Astrocyte of the hippocampus (primary cell): ENCODE results near the gene ICE1.
"Not testable (repeated sequence)": the region's sequence is repeated elsewhere in the genome, so short reads cannot be mapped to it uniquely, and the experiment has no call there.

Experiments used
- DNase-seq: peaks from one replicate; pipeline ENCODE4 v3.0.0; 2011; ENCODE audit warnings: low read depth, low spot score

The ICE1 gene

DNA sequence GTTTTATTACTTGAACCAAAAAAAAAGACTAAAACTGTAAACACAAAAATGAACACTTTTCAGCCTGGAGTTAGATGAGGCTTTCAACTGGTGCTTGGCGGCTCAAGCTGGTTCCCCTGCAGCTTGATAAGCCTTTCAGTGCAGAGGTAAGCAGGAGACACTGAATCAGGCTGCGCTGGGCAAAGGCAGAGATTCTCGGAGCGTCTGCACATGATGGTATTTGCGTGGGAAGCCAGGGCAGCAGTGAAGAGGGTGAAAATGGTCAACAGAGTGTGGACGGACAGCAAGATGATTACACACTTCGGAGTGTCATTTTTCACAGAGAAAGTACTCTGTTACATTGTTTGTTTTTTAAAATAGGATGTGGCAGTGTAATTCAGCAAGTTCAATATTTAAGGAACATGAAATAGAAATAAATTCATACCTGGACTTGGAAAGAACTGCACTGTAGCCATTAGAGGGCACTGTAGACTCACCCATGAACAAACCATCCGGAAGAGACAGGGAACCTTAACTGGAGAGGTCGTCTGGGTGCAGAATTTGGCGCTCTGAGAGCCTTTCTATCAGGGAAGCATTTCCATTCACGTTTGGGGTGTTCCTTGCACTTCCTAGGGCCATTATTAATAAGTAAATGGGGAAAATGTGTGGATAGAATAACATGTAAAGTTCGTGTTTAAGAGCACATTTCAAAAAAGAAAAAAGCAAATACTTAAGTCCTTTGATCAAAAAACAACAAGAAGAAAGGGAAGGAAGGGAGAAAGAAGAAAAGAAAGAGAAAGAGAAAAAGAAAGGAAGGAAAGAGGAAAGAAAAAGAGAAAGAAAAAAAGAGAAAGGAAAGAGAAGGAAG is 69.8 kb downstream of the ICE1 start:
- peak; percentile 68 for DNase-seq

DNA sequence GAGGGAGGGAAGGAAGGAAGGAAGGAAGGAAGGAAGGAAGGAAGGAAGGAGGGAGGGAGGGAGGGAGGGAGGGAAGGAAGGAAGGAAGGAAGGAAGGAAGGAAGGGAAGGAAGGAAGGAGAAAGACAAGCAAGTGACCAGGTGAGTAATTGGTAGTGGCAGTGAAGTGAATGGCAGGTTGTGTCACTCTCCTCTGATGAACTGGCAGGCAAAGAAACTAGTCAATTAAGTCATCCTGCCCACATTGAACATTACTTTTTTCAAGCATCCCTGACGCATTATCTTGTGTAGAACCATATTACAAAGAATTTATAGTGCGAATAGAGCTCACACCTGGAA is 70.4 kb downstream of the ICE1 start:
- not testable (repeated sequence) for DNase-seq

DNA sequence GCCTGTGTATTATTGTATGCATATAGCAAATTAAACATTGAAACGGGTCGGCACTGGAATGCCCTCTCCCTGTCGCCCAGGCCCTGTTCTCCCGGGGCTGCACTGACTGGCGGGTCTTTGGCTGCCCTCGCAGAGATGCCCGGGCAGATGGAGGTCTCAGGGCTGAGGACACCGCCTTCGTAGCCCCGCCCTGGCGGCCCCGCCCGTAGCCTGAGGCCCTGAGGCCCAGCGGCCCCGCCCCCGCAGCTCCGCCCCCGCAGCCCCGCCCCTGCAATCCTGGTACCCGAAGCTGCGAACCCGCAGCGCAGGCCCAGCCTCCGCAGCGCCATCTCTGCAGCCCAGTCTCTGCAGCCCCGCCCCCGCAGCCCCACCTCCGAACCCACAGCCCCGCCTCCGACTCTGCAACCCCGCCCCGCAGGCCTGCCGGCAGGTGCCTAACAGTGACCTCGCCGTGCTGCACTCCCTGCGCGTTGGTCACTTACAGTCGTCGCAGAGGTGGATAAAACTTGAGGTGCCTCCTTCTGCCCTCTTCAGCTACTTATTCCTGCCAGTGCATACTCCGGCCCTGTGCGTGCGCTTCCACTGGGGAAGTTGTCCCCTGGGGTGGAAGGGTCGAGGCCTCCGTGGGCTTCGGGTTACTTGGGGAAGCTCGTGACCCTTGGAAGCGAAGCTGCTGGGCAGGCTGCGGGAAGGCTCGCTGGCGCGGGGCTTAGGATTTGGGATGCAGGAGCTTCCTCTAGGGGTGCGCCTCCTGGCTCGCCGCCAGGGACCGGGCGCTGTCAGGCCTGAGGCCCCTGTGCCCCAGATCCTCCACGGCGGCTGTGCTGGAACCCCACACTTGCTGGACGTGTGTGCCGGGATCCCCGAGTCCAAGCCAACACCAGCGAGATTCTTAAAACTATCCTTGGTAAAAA is 72.3 kb downstream of the ICE1 start:
- DNase-seq: peak; percentile 72

DNA sequence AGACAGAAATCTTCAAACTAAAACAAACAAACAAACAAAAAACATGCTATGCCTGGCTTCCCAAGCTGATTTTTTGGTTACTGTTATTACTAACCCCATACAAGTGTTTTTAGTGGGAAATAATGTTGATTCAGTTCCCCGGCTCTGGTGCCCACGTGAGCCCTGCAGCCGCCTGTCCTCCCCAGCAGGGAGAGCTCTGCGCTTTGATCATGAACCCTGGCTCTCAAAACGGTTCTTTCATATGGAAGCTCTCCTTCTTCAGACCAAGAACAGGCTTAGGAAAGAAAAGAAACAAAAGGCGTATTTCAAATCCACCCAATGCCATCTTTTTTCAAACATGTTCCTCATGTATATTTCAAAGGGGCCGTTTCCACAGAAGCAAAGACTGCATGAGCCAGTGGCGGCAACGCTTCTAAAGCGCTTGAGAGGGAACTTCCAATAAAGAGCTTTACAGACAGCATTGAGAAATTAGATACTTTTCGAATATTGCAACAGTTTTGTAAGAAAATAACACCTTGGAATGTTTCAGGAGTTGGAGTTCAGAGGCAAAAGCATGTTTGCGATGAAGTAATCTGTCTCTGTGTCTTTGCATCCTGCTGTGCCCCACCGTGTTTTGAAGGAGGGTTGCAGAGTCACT is 74.8 kb downstream of the ICE1 start:
- peak; percentile 81 for DNase-seq

DNA sequence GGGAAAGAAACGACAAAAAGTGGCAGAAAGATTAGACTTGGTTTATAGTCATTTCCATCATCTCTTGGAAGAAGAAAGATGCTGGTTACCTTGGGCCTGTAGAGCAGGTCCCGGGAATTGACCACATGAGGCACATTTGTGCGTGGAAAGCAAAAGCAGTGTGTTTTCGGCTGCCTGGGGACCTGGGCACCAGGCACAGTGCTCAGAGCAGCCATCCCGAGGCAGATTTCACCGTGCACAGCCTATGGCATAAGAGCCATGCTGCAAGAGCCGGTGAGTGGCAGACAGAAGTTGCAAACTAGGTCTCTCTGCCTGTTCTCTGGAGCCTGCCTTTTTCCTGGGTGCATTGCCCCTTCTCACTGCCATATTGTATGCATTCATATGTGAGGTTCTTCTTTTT is 77.0 kb downstream of the ICE1 start:
- no peak for DNase-seq

DNA sequence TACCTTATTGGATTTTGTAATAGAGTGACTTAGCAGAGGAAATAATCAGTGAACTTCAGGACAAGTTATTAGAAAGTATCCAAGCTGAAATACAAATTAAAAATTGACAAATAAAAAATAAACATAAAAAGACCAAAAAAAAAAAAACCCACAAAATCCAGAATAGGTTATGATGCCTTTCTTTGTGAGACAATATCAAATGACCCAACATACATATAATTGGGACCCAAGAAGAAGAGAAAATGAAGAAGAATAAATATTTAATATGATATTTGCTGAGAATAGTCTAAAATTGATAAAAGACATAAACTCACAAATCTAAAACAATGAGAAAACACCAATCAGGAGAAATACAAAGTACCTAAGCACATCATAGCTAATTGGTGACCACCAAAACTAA is 81.8 kb downstream of the ICE1 start:
- no peak for DNase-seq

DNA sequence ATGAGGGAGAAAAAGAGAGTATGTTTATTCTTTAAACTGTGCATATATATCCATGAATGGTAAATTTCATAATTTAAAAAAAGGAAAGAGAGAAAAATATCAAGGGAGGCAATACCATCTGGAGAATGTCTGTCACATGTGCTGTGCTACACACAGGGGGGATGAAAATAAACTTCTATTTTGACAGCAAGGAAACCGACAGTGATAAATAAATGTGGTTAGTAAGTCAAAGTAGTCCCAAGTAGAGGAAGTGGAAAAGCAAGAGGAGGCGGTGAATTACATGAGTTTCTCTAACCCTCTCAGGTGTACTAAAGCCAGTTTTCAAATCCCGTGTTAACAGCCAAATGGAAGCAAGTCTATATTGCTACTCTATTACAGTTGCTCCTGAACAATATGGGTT is 83.3 kb downstream of the ICE1 start:
- DNase-seq: no peak

DNA sequence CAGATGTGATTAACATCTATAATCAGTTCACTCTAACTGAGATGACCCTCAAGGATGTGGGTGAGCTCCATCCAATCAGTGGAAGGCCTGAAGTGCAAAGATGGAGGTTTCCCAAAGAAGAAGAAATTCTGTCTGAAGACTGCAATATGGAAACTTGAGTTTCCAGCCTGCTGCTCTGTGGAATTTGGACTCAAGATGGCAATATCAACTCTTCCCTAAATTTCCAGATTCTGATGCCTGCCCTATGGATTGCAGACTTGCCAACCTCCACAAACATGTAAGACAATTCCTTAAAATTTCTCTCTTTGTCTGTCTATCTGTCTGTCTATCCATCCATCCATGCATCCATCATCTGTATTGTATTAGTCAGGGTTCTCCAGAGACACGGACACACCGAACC is 85.9 kb downstream of the ICE1 start:
- no peak for DNase-seq

DNA sequence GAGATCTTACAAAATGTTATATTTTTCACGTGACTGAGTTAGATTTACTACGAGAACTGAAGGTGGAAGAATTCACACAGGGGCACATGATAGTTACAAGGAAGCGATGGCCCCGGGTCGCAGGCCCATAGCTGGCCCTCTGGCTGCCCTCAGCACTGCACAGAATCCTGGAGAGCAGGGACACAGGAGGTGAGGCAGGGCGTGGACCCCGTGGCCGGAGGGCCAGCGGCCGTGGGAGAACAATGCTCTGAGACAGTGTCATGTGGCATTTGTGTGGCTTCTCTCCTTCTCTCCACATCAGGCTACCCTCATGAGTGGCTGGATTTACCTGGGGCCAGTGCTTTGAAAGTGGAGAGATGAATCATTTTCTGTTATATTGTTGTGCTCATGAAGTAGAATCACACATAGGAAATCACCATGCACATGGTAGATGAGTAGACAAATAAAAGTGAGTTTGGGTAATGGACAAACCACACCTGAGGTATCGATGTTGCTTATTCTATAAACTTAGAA is 89.5 kb downstream of the ICE1 start:
- DNase-seq: no peak

DNA sequence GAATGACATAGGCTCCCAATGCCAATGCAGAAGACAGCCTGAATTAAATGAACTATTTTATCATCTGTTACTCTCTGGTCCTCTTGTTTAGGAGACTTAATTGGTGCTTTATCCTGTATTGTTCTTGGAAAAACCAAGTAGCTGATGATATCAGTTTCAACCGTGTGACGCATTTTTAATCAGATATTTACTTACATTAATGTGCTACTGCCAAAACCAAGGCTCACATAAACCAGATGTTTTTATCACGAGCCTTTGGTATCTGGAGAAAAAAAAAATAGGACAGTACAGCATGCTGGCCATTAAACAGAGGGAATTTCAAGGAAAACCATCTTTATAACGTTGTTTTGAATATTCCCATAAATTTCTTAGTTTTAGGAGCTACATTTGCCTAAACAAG is 90.1 kb downstream of the ICE1 start:
- no peak for DNase-seq

DNA sequence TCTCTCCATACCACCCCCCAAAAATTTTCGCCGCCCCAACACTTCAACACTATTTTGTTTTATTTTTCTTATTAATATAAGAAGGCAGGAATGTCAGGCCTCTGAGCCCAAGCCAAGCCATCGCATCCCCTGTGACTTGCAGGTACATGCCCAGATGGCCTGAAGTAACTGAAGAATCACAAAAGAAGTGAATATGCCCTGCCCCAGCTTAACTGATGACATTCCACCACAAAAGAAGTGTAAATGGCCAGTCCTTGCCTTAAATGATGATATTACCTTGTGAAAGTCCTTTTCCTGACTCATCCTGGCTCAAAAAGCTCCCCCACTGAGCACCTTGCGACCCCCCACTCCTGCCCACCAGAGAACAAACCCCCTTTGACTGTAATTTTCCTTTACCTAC is 98.1 kb downstream of the ICE1 start:
- not testable (repeated sequence) for DNase-seq

DNA sequence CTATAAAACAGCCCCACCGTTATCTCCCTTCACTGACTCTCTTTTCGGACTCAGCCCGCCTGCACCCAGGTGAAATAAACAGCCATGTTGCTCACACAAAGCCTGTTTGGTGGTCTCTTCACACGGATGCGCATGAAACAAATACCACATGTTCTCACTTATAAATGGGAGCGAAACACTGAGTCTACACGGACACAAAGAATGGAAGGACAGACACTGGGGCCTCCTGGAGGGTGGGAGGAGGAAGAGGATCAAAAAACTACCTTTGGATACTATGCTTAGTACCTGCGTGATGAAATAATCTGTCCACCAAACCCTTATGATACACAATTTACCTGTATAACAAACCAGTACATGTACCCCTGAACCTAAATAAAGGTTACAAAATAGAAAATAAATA is 98.6 kb downstream of the ICE1 start:
- DNase-seq: no peak

DNA sequence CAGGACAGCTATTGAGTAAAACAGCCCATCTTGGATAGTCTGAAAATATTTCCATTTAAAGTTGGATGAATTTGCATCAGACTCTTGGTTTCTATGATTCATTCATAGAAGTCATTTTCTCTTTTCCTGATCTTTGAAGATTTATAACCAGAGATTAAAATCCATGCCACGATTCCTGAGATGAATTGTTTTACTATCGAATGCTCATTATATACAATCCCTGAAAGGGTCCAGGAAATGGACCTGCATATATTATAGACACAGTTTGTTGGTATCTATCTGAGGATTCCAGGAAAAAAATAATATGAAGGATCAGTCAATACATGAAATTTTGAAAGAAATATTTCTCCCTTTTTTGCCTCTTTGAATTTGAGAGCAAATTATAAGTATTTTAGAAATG is 99.0 kb downstream of the ICE1 start:
- DNase-seq: no peak

DNA sequence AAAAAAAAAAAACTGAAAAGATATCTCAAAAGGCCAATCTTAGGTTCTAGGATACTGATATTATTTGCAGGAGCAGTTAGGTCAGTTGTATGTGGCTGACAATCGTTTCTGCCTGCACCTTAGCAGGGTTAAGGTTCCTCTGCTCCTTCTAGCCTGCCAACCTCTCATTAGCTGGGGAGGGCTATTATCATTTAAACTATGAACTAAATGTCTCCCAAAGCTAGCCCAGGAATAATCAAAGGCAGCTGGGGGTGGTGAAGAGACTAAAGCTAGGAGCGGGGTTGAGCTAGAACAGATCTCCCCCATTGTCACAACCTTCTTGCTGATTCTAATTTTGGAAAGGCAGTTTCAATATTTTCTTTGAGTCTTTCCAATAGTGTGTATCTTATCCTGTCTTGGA is 99.9 kb downstream of the ICE1 start:
- DNase-seq: no peak

DNA sequence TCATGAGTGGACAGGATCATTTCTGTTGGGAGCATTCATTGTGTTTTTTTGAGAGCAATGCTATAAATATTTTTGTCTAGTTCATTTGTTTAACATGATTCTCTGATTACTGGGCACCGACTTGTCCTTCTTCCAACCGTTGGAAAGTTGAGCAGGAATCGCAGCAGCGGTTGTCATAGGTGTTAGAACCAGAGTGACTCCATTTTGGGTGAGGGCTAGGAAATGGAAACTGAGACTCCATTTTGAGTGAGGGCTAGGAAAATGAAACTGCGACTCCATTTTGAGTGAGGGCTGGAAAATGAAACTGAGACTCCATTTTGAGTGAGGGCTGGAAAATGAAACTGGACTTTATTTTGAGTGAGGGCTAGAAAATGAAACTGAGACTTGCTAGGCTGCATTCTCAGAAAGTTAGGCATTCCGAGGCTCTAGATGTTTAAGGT is 100.6 kb downstream of the ICE1 start:
- DNase-seq: no peak

DNA sequence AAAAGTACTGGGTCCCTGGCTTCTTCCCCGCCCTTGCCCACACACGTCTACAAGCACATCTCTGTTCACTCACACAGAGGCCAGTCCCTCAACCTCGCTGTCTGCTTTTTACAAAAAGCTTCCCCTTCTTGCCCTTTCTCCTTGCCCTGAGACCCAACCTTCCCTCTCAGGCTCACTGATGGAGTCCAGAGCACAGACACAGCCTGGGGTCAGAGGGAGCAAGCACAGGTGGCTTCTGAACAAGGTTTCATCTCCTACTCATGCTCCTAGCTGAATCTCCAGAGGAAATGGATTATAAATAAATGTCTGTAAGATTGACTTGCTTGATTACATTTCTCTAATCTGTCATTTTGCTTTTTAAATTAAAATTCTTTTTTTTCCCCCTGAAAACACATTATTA is 101.8 kb downstream of the ICE1 start:
- DNase-seq: no peak

DNA sequence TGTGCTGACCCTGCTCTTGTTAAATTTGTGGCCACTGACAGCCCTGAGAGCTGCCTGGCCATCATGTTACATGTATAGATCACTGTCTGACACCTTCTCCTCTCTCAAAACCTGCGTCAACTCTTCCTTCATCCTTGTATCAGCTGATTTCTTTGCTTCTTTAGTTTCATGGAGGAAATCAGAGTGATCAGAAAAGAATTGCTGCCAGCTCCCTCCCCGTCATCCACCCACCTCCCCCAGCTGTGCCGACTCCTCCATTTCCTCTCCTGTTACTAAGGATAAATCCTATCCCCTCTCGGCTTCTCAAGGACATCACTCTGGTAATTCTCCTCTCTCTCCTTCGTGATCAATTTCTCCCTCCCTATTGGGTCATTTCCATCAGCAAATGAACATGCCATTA is 108.9 kb downstream of the ICE1 start:
- no peak for DNase-seq

DNA sequence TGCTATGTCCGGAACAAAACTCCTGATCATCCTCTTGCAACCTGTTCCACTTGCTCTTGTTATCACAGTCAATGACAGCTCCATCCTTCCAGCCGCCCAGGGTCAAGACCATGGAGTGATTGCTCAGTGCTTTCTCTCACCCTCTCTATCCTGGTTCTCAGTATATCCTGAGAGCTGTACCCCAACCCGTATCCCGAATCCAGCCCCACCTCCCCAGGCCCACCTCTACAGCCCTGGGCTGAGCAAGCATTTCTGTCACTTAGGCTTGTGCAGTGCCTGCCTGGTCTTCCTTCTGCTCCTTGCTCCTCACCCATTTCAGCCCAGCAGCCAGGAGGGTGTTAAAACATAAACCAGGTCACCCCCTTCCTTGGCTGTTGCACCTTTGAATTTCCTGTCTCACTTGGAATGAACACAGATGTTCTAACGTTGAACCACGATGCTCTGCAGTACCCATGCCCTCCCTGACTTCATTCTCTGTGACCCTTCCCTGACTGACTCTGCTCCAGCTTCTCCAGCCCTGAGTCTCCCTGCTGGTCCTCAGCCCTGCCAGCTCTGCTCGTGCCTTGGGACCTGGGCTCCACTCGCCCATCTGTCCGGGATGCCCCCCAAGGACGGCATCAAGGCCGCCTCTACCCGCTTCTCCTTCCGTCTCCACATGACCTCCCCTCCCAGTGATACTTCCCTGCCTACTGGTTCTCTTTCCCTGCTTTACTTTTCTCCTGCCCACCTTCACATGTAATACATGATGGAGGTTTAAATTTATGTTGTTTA is 110.0 kb downstream of the ICE1 start:
- no peak for DNase-seq

DNA sequence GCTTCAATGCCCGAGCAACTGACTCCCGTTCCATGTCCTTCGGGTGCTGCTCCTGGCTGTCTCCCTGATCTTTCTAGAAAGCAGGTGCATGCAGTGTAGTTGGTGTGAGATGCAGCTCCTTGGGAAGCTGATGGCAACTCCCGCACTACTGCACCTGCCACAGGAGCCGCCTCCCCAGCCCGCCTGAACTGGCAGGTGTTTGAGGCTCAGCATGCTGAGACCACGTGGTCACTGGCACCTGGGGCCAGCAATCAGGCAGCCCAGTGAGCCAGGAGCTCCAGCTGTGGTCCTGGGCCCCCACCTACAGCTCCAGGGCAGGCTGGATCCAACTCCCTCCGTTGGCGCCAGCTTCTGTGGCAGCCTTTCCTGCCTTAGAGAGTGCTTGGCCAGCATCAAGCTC is 111.5 kb downstream of the ICE1 start:
- DNase-seq: no peak

DNA sequence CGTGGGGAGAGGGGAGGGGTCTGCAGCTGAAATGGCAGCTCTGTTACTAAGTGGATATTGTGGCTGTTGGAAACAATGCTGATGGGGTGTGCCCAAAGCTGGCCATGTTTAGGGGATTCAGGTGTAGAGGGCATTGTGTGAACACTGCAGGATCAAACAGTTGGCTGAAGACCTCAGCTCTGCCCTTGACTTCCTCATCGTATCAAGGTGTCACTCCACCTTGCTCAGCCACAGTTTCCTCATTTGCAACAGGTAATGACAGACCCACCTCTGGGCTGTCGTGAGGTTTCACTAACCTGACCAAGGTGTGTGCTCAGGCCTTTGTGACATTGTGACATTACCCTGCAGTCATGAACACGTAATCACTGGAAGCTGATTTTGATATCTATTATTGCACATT is 111.9 kb downstream of the ICE1 start:
- DNase-seq: no peak

DNA sequence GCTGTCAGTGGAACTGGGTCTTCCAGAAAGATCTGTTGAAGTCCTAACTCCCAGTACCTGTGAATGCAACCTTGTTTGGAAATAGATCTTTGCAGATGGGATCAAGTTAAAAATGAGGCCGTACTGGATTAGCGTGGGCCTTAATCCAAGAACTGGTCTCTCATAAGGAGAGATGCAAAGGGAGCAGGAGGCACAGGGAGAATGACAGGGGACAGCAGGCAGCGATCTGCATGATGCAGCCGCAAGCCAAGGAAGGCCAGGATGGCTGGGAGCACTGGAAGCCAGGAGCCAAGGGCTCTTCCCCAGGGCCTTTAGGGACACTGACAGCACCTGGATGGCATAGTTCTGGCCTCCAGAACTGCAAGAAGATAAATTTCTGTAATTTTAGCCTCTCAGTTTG is 114.4 kb downstream of the ICE1 start:
- no peak for DNase-seq
